Brain pericyte (primary cell): ENCODE data around the gene KIF18A.
"Not testable (repeated sequence)": the region's sequence is repeated elsewhere in the genome, so short reads cannot be mapped to it uniquely, and the experiment has no call there.

Source experiments
- DNase-seq: peaks from one replicate; pipeline ENCODE4 v3.0.0-alpha.2; 2012; ENCODE audit warnings: low read depth, low spot score

Gene KIF18A

GRCh38 chr11:28107750-28108618 lies at the start of gene KIF18A, which contains the start of gene METTL15:
Gene KIF18A (minus strand): TSS chr11:28108156. CDS start chr11:28097947, 10,209 bp downstream.
Gene METTL15 (plus strand): TSS chr11:28108388. CDS start chr11:28113335, 4,947 bp downstream.
- peak; percentile 98 for DNase-seq

- DNase-seq: no peak
These were observed 45.6 kb upstream of the KIF18A start for GRCh38 chr11:28153586-28153985.

- DNase-seq: no peak
These were observed 44.8 kb upstream of the KIF18A start for GRCh38 chr11:28152743-28153142.

- DNase-seq: peak; percentile 41
These were observed 38.3 kb upstream of the KIF18A start for GRCh38 chr11:28146123-28146751.

- no peak for DNase-seq
These were observed 36.9 kb upstream of the KIF18A start for GRCh38 chr11:28144808-28145207.

- no peak for DNase-seq
These were observed 34.8 kb upstream of the KIF18A start for GRCh38 chr11:28142724-28143123.

- no peak for DNase-seq
These were observed 32.9 kb upstream of the KIF18A start for GRCh38 chr11:28140689-28141455.

GRCh38 chr11:28139841-28140415 lies 32.0 kb upstream of the KIF18A start:
- no peak for DNase-seq

GRCh38 chr11:28137832-28138231 lies 29.9 kb upstream of the KIF18A start:
- no peak for DNase-seq

- no peak for DNase-seq
These were observed 29.4 kb upstream of the KIF18A start for GRCh38 chr11:28137366-28137765.

- not testable (repeated sequence) for DNase-seq
These were observed 28.2 kb upstream of the KIF18A start for GRCh38 chr11:28136157-28136556.

GRCh38 chr11:28133146-28133545 lies 25.2 kb upstream of the KIF18A start:
- no peak for DNase-seq

- DNase-seq: no peak
These were observed 24.6 kb upstream of the KIF18A start for GRCh38 chr11:28132548-28132947.

GRCh38 chr11:28123151-28123581 lies 15.2 kb upstream of the KIF18A start:
- no peak for DNase-seq

- no peak for DNase-seq
These were observed 9.8 kb upstream of the KIF18A start for GRCh38 chr11:28117712-28118111.

GRCh38 chr11:28114731-28115130 lies 6.8 kb upstream of the KIF18A start:
- DNase-seq: no peak

GRCh38 chr11:28114116-28114515 lies 6.2 kb upstream of the KIF18A start:
- DNase-seq: no peak

- DNase-seq: no peak
These were observed 2.9 kb upstream of the KIF18A start for GRCh38 chr11:28110821-28111200.

GRCh38 chr11:28110108-28110820 lies 2.3 kb upstream of the KIF18A start:
- no peak for DNase-seq

GRCh38 chr11:28108958-28109357 lies 1.0 kb upstream of the KIF18A start:
- DNase-seq: no peak

- DNase-seq: no peak
These were observed 686 bp downstream of the KIF18A start for GRCh38 chr11:28107191-28107749.
